ENCODE measurements around the gene WDR4.
"Not testable (repeated sequence)": the region's sequence is repeated elsewhere in the genome, so short reads cannot be mapped to it uniquely, and the experiment has no call there.

WDR4 gene

GRCh38 chr21:42837421-42838211 lies 41.7 kb downstream of the WDR4 start:
- no peak for DNase-seq

GRCh38 chr21:42836767-42837301 lies 42.5 kb downstream of the WDR4 start:
- DNase-seq, result no peak

- no peak for DNase-seq
Measured at GRCh38 chr21:42836402-42836666, 43.0 kb downstream of the WDR4 start.

GRCh38 chr21:42835611-42836401 lies 43.5 kb downstream of the WDR4 start:
- DNase-seq, result no peak

- no peak for DNase-seq
Measured at GRCh38 chr21:42835211-42835610, 44.1 kb downstream of the WDR4 start.

GRCh38 chr21:42834726-42835191 lies 44.6 kb downstream of the WDR4 start:
- no peak for DNase-seq

- DNase-seq, result no peak
Measured at GRCh38 chr21:42833859-42834725, 45.2 kb downstream of the WDR4 start.

GRCh38 chr21:42833439-42833815 lies 45.9 kb downstream of the WDR4 start:
- DNase-seq, result peak in 1 of 2 experiments; percentile 23

- not testable (repeated sequence) for DNase-seq
Measured at GRCh38 chr21:42832321-42832630, 47.1 kb downstream of the WDR4 start.

GRCh38 chr21:42830456-42831455 lies 48.6 kb downstream of the WDR4 start:
- no peak for DNase-seq

GRCh38 chr21:42829954-42830353 lies 49.4 kb downstream of the WDR4 start:
- DNase-seq, result no peak

GRCh38 chr21:42829417-42829816 lies 49.9 kb downstream of the WDR4 start:
- no peak for DNase-seq

GRCh38 chr21:42827588-42827987 lies 51.8 kb downstream of the WDR4 start:
- DNase-seq, result no peak

GRCh38 chr21:42820616-42821465 lies 58.5 kb downstream of the WDR4 start:
- no peak for DNase-seq

- no peak for DNase-seq
Measured at GRCh38 chr21:42819861-42820615, 59.3 kb downstream of the WDR4 start.

GRCh38 chr21:42818328-42818749 lies 61.0 kb downstream of the WDR4 start:
- no peak for DNase-seq

GRCh38 chr21:42815217-42815616 lies 64.1 kb downstream of the WDR4 start:
- no peak for DNase-seq

- DNase-seq, result not testable (repeated sequence)
Measured at GRCh38 chr21:42812528-42813241, 66.7 kb downstream of the WDR4 start.

- no peak for DNase-seq
Measured at GRCh38 chr21:42811960-42812359, 67.4 kb downstream of the WDR4 start.

Measured in NCI-H187 (cell line).